ENCODE data around the gene S100A13. TPM values are rescaled to one million over a fixed set of nuclear protein-coding genes. Genes with fewer than 3 reads are reported as not detected.

Gene S100A13
- total RNA-seq, 1 experiment from 2014 or later, result 55.0 TPM

DNA sequence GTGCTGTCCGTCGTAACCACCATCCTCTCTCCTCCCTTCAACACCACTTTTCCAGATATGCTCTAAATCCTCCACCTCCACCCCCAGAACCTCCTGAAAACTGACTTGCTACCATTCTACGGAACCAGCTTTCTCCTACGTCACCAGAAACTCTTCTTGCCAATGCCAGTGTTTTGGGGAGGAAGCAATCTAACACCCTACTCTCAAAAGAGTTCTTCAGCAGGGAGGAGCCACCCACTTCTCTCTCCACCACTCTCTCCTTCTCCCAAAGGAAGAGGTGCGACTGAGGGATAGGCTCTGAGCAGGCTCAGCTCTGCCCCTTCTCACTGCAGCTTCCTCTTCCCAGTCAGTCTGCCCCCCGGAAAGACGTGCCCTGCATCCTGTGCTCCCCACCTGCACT lies 55.6 kb downstream of the S100A13 start:
- H3K79me1 ChIP-seq (ENCODE audit: insufficient read depth, low read depth, low read length, poor library complexity, severe bottlenecking), result no peaks in the 10 kb centered on the region
- H3K27ac ChIP-seq (ENCODE audit: insufficient read length, low read depth, low read length), result no peak overlapping the region
- H3K9me3 Mint-ChIP-seq, result peaks cover 12 to 15% of the 10 kb centered on the region in 2 experiments; a peak in 4 of 5 replicates
- H4K91ac ChIP-seq (ENCODE audit: insufficient read length, low read depth, low read length), result no peak overlapping the region
- TF ChIP-seq, protein P1, sequence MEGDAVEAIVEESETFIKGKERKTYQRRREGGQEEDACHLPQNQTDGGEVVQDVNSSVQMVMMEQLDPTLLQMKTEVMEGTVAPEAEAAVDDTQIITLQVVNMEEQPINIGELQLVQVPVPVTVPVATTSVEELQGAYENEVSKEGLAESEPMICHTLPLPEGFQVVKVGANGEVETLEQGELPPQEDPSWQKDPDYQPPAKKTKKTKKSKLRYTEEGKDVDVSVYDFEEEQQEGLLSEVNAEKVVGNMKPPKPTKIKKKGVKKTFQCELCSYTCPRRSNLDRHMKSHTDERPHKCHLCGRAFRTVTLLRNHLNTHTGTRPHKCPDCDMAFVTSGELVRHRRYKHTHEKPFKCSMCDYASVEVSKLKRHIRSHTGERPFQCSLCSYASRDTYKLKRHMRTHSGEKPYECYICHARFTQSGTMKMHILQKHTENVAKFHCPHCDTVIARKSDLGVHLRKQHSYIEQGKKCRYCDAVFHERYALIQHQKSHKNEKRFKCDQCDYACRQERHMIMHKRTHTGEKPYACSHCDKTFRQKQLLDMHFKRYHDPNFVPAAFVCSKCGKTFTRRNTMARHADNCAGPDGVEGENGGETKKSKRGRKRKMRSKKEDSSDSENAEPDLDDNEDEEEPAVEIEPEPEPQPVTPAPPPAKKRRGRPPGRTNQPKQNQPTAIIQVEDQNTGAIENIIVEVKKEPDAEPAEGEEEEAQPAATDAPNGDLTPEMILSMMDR (conservative IDR thresholded peaks at IDR 0.05), result no peak
- no peak overlapping the region for H3K4ac ChIP-seq (ENCODE audit: low read depth, low read length)
- H3K23ac ChIP-seq (ENCODE audit: insufficient read length, low read depth, low read length), result no peak overlapping the region
- H3K14ac ChIP-seq (ENCODE audit: insufficient read depth, low read length), result no peak overlapping the region
- H2BK120ac ChIP-seq (ENCODE audit: low read depth, low read length, poor library complexity, severe bottlenecking), result no peak overlapping the region
- H2BK20ac ChIP-seq (ENCODE audit: low read depth, low read length, poor library complexity, severe bottlenecking), result no peak overlapping the region
- no peak overlapping the region for H3K9ac ChIP-seq (ENCODE audit: extremely low read depth, insufficient read length, low read length)
- no peak for DNase-seq
- H2BK12ac ChIP-seq (ENCODE audit: insufficient read length, low read depth, low read length), result no peak overlapping the region
- H3K9me3 ChIP-seq (ENCODE audit: control insufficient read depth, low read depth, low read length), result no peaks in the 10 kb centered on the region
- H3K4me3 Mint-ChIP-seq, result no peak overlapping the region; a peak in 1 of 5 replicates
- no peak overlapping the region for H3K27ac Mint-ChIP-seq
- no peak overlapping the region for H3K56ac ChIP-seq (ENCODE audit: insufficient read length, low read depth, low read length)
- H2AFZ ChIP-seq (ENCODE audit: low read length), result no peak overlapping the region
- H2BK15ac ChIP-seq (ENCODE audit: low read depth, low read length), result no peak overlapping the region
- no peak overlapping the region for H3K18ac ChIP-seq (ENCODE audit: insufficient read length, low read depth, low read length)
- H4K5ac ChIP-seq (ENCODE audit: insufficient read length, low read depth, low read length), result no peak overlapping the region
- no peaks in the 10 kb centered on the region for H3K23me2 ChIP-seq (ENCODE audit: insufficient read length, low read depth, low read length, poor library complexity, severe bottlenecking)
- no peak overlapping the region for H4K8ac ChIP-seq (replicated peaks; ENCODE audit: insufficient read length, low read depth, low read length)
- H2BK5ac ChIP-seq (ENCODE audit: insufficient read length, low read length), result no peak overlapping the region
- H3K4me1 ChIP-seq (ENCODE audit: insufficient read depth, low read length), result peaks cover 2% of the 10 kb centered on the region; the same call in 1 of the 2 replicates
- H3K79me2 ChIP-seq (ENCODE audit: insufficient read depth, low read length), result no peaks in the 10 kb centered on the region
- peaks cover 0 to 6% (median 0%) of the 10 kb centered on the region in 3 experiments; a peak in 2 of 7 replicates for H3K36me3 Mint-ChIP-seq (ENCODE audit: insufficient read depth in 1 of 3, low read depth in 3 of 3)
- peaks cover 15% of the 10 kb centered on the region for H3K27me3 Mint-ChIP-seq (ENCODE audit: low read depth)
- no peak overlapping the region for H3K4me2 ChIP-seq (ENCODE audit: insufficient read depth, insufficient read length, low read length)
- H4K20me1 ChIP-seq (ENCODE audit: control insufficient read depth, insufficient read depth, insufficient read length), result peaks cover 3% of the 10 kb centered on the region
- H2AK5ac ChIP-seq (ENCODE audit: insufficient read length, low read length), result no peak overlapping the region
- peaks cover 20 to 24% of the 10 kb centered on the region in 2 experiments for H3K4me1 Mint-ChIP-seq
- WGBS (ENCODE audit: extremely low coverage, insufficient read length, low lambda C conversion rate), result no CpG with 5 or more reads among the region's 7 CpGs
- no peak overlapping the region for H3T11ph ChIP-seq (ENCODE audit: low read length)
- no peaks in the 10 kb centered on the region for H3K27me3 ChIP-seq (ENCODE audit: insufficient read depth, low read length)

Measured in H9 (cell line).